ENCODE measurements around the gene FOXRED1.

FOXRED1 gene

GRCh38 chr11:126318574-126319373, 49.8 kb downstream of the FOXRED1 start:
- Histone ChIP-seq H3K4me1 (ENCODE audit: control insufficient read depth in 1 of 2, insufficient read depth in 1 of 2, low read depth in 1 of 2, low read length in 1 of 2) (peaks cover 52 to 59% of the 10 kb centered on the region in 2 experiments), H3K36me3 (no peaks in the 10 kb centered on the region), H3K4me3 (ENCODE audit: low read depth in 1 of 2, low read length in 1 of 2) (peak overlapping the region; percentile 9 to 35), H3K27ac (peak overlapping the region; percentile 79), H3K9me3 (no peaks in the 10 kb centered on the region), H3K27me3 (no peaks in the 10 kb centered on the region)
- no peak for TF ChIP-seq CTCF (IDR thresholded peaks at IDR 0.05)

GRCh38 chr11:126319374-126319740, 50.4 kb downstream of the FOXRED1 start:
- H3K27ac ChIP-seq, result peak overlapping the region; percentile 79
- no peak for TF ChIP-seq CTCF (IDR thresholded peaks at IDR 0.05)

GRCh38 chr11:126322996-126323395, 54.0 kb downstream of the FOXRED1 start:
- peaks cover 18 to 22% of the 10 kb centered on the region in 2 experiments for H3K4me1 ChIP-seq (ENCODE audit: control insufficient read depth in 1 of 2, insufficient read depth in 1 of 2, low read depth in 1 of 2, low read length in 1 of 2)
- H3K27ac ChIP-seq, result no peak overlapping the region
- no peak overlapping the region for H3K4me3 ChIP-seq (ENCODE audit: low read depth in 1 of 2, low read length in 1 of 2)
- no peak for TF ChIP-seq CTCF (IDR thresholded peaks at IDR 0.05)
- no peaks in the 10 kb centered on the region for H3K27me3 ChIP-seq
- no peaks in the 10 kb centered on the region for H3K9me3 ChIP-seq
- H3K36me3 ChIP-seq, result no peaks in the 10 kb centered on the region

More at GRCh38 chr11:126319374-126319740, 50.4 kb downstream of the FOXRED1 start:
- H3K4me3 ChIP-seq (ENCODE audit: low read depth in 1 of 2, low read length in 1 of 2), result peak overlapping the region in 1 of 2 experiments; percentile 35
- H3K4me1 ChIP-seq (ENCODE audit: control insufficient read depth in 1 of 2, insufficient read depth in 1 of 2, low read depth in 1 of 2, low read length in 1 of 2), result peaks cover 49 to 54% of the 10 kb centered on the region in 2 experiments
- H3K36me3 ChIP-seq, result no peaks in the 10 kb centered on the region
- H3K27me3 ChIP-seq, result no peaks in the 10 kb centered on the region
- no peaks in the 10 kb centered on the region for H3K9me3 ChIP-seq

- no peak overlapping the region for H3K4me3 ChIP-seq (ENCODE audit: low read depth in 1 of 2, low read length in 1 of 2)
- H3K36me3 ChIP-seq, result peaks cover 14% of the 10 kb centered on the region
- H3K27me3 ChIP-seq, result no peaks in the 10 kb centered on the region
- H3K9me3 ChIP-seq, result no peaks in the 10 kb centered on the region
- TF ChIP-seq CTCF (IDR thresholded peaks at IDR 0.05), result no peak
- H3K27ac ChIP-seq, result no peak overlapping the region
- no peaks in the 10 kb centered on the region for H3K4me1 ChIP-seq (ENCODE audit: control insufficient read depth in 1 of 2, insufficient read depth in 1 of 2, low read depth in 1 of 2, low read length in 1 of 2)
Measured at GRCh38 chr11:126327281-126328000, 58.5 kb downstream of the FOXRED1 start.

Measured in neutrophil (primary cell).